IMR-90 (cell line): ENCODE data around the gene CYP51A1. TPM values are rescaled to one million over a fixed set of nuclear protein-coding genes. Genes with fewer than 3 reads are reported as not detected.
A peak's percentile ranks its signal among the peaks of the same experiment; 100 is the strongest.

Experiments used
- ATAC-seq: fragments of 200-7000 bp; cut with Tn5 transposase; 2 replicates; pipeline ENCODE4 v1.9.1; 2020; ENCODE audit warnings: low read depth, mild to moderate bottlenecking, moderate library complexity
- BruUV-seq: library from RNA; stranded (reverse); fragments of 400-500 nt; replicated peaks from 2 replicates; lab custom pipeline; 2021; lab: Mats Ljungman, UMichigan
- CTCF ChIA-PET: fragments of 300-600 bp; formaldehyde crosslinking; extraction: SDS; loops from one replicate; lab custom pipeline; 2021; ENCODE audit warnings: antibody characterized with exemption; lab: Yijun Ruan, JAX
- POLR2A ChIA-PET: fragments of 300-600 bp; sonication (Branson Sonifier 250); formaldehyde crosslinking; loops from one replicate; lab custom pipeline; 2022; ENCODE audit warnings: antibody characterized with exemption; ENCODE audit not compliant: unreplicated experiment; lab: Charles Lee
- DNase-seq: peaks from one replicate; pipeline ENCODE4 v3.0.0; 2013
- H2AFZ ChIP-seq: replicated peaks from 2 replicates; pipeline ENCODE3; 2013; ENCODE audit warnings: low read length, mild to moderate bottlenecking; ENCODE audit not compliant: poor library complexity
- H2AK5ac ChIP-seq: 2 replicates; pipeline ENCODE4 v1.6.1; 2013; ENCODE audit warnings: low read depth, low read length, inconsistent platforms
- H2AK9ac ChIP-seq: replicated peaks from 2 replicates; pipeline ENCODE3; 2013; ENCODE audit warnings: mild to moderate bottlenecking, low read depth, low read length, moderate library complexity; ENCODE audit not compliant: poor library complexity
- H2BK120ac ChIP-seq: 2 replicates; pipeline ENCODE4 v1.6.1; 2013; ENCODE audit warnings: low read depth, low read length, inconsistent platforms
- H2BK15ac ChIP-seq: 3 replicates; pipeline ENCODE4 v1.6.1; 2013; ENCODE audit warnings: low read depth, low read length, inconsistent platforms
- H2BK20ac ChIP-seq: 2 replicates; pipeline ENCODE4 v1.6.1; 2013; ENCODE audit warnings: low read depth, mild to moderate bottlenecking, inconsistent platforms, low read length, moderate library complexity
- H2BK5ac ChIP-seq: 2 replicates; pipeline ENCODE4 v1.6.1; 2013; ENCODE audit warnings: mild to moderate bottlenecking, low read depth, low read length, inconsistent platforms; ENCODE audit not compliant: poor library complexity, severe bottlenecking
- H3K14ac ChIP-seq: replicated peaks from 2 replicates; pipeline ENCODE4 v1.6.1; 2013; ENCODE audit warnings: low read depth, low read length, inconsistent platforms
- H3K18ac ChIP-seq: 2 replicates; pipeline ENCODE4 v1.6.1; 2013; ENCODE audit warnings: low read depth, low read length, control low read depth
- H3K23ac ChIP-seq: 2 replicates; pipeline ENCODE4 v1.6.1; 2013; ENCODE audit warnings: low read depth, low read length, inconsistent platforms
- H3K27ac ChIP-seq: 2 replicates; pipeline ENCODE4 v1.5.1; 2013; ENCODE audit warnings: mild to moderate bottlenecking, control low read depth, low read length; ENCODE audit not compliant: insufficient read depth
- H3K27me3 ChIP-seq: 2 replicates; pipeline ENCODE4 v1.6.1; 2013; ENCODE audit warnings: low read length; ENCODE audit not compliant: control insufficient read depth, insufficient read depth
- H3K36me3 ChIP-seq: 2 replicates; pipeline ENCODE4 v1.6.1; 2013; ENCODE audit warnings: low read length, mixed read lengths; ENCODE audit not compliant: control insufficient read depth, insufficient read depth
- H3K4ac ChIP-seq: 2 replicates; pipeline ENCODE4 v1.6.1; 2013; ENCODE audit warnings: low read depth, low read length, inconsistent platforms
- H3K4me1 ChIP-seq: 2 replicates; pipeline ENCODE4 v1.6.1; 2013; ENCODE audit warnings: low read length, mixed read lengths; ENCODE audit not compliant: control insufficient read depth, insufficient read depth
- H3K4me2 ChIP-seq: 2 replicates; pipeline ENCODE4 v1.6.1; 2013; ENCODE audit warnings: low read depth, mild to moderate bottlenecking, control low read depth, low read length, moderate library complexity
- H3K4me3 ChIP-seq: 2 replicates; pipeline ENCODE4 v1.5.1; 2013; ENCODE audit warnings: low read depth, mild to moderate bottlenecking, control low read depth, low read length, moderate library complexity; ENCODE audit not compliant: insufficient read depth
- H3K56ac ChIP-seq: 2 replicates; pipeline ENCODE4 v1.6.1; 2013; ENCODE audit warnings: low read length, inconsistent platforms; ENCODE audit not compliant: insufficient read depth; ENCODE audit errors: extremely low read depth
- H3K79me1 ChIP-seq, 2 experiments: 2 replicates each; pipeline ENCODE4 v1.6.1; 2013; ENCODE audit warnings: low read length in 2 of 2, inconsistent platforms in 1 of 2, low read depth in 1 of 2
- H3K9ac ChIP-seq: 2 replicates; pipeline ENCODE4 v1.6.1; 2013; ENCODE audit warnings: low read depth, low read length, control low read depth
- H3K9me1 ChIP-seq: 2 replicates; pipeline ENCODE4 v1.6.1; 2013; ENCODE audit warnings: low read length, inconsistent platforms; ENCODE audit not compliant: insufficient read depth
- H3K9me3 ChIP-seq: 2 replicates; pipeline ENCODE4 v1.6.1; 2013; ENCODE audit warnings: low read length; ENCODE audit not compliant: control insufficient read depth, insufficient read depth
- H4K20me1 ChIP-seq: 2 replicates; pipeline ENCODE4 v1.6.1; 2013; ENCODE audit warnings: low read length, inconsistent platforms; ENCODE audit not compliant: insufficient read depth
- H4K5ac ChIP-seq: 2 replicates; pipeline ENCODE4 v1.6.1; 2013; ENCODE audit warnings: mild to moderate bottlenecking, low read depth, low read length, control low read depth
- H4K8ac ChIP-seq, 2 experiments: 2 replicates each; pipeline ENCODE4 v1.6.1; 2013; ENCODE audit warnings: low read depth in 2 of 2, low read length in 2 of 2, control low read depth in 1 of 2, inconsistent platforms in 1 of 2
- H4K91ac ChIP-seq: 2 replicates; pipeline ENCODE4 v1.6.1; 2013; ENCODE audit warnings: low read depth, low read length, inconsistent platforms; ENCODE audit not compliant: insufficient read depth
- CEBPB ChIP-seq: IDR thresholded peaks from 2 replicates; pipeline ENCODE4 v1.6.1; 2012; ENCODE audit warnings: low read depth, low read length, improper control_type of control experiment
- MAZ ChIP-seq: IDR thresholded peaks from 2 replicates; pipeline ENCODE4 v1.6.1; 2012; ENCODE audit warnings: low read depth, mild to moderate bottlenecking, low read length, improper control_type of control experiment, moderate library complexity, borderline replicate concordance
- WGBS, 2 experiments: methylation state at CpG; one replicate each; pipeline versions ENCODE4 v1.1.5 to v1.1.7; 2013; ENCODE audit warnings: missing lambda C conversion rate in 2 of 2; ENCODE audit not compliant: insufficient read length in 1 of 2; ENCODE audit errors: extremely low coverage in 2 of 2; 5-methylcytosine and 5-hydroxymethylcytosine counted together
- dilution Hi-C: fragments of 300-500 bp; cut with HindIII; formaldehyde crosslinking; loops from one replicate; pipeline ENCODE4 v1.14.3; 2018; ENCODE audit warnings: low sequenced_read_pairs; ENCODE audit not compliant: unreplicated experiment
- in situ Hi-C: fragments of 300-500 bp; cut with MboI; formaldehyde crosslinking; loops from 3 replicates; pipeline ENCODE4 v1.14.3; 2019; ENCODE audit warnings: low sequenced_read_pairs, inconsistent platforms, mixed read lengths
- intact Hi-C: fragments of 100-400 bp; cut with micrococcal nuclease; formaldehyde crosslinking; loops from 2 replicates; pipeline ENCODE4 v1.10.0; 2022
- polyA plus RNA-seq, 3 experiments: library from polyadenylated mRNA; depleted of rRNA; stranded (reverse); fragments of >200 nt; gene quantifications; 2 replicates each; pipeline ENCODE4 v1.2.3, GENCODE V29; 2012; ENCODE audit warnings: low replicate concordance in 1 of 3
- total RNA-seq: library from RNA; depleted of rRNA; stranded (reverse); fragments of >200 nt; gene quantifications from 2 replicates; pipeline ENCODE4 v1.2.3, GENCODE V29; 2012

Gene CYP51A1
- total and polyA plus RNA-seq, 2 of the 4 experiments (the other 2 are of a cell fraction): 12.1 to 76.4 TPM

DNA sequence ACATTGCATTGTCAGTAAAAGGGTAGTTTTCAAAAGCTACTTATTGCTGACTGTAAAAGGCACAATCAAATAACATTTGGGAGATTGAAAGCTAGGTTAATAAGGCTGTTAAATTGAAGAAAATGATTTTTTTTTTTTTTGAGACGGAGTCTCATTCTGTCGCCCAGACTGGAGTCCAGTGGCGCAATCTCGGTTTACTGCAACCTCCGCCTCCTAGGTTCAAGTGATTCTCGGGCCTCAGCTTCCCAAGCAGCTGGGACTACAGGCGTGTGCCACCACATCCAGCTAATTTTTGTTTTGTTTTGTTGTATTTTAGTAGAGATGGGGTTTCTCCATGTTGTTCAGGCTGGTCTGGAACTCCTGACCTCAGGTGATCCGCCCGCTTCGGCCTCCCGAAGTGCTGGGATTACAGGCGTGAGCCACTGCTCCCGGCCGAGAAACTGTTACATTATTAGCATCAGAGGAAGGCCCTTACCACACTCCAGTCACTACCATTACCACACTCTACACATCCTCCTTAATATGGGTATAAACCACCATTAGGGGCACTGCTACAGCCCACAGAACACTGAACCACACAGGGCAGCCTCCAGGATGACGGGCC is 1.0 kb downstream of the CYP51A1 start:
- H3K27ac ChIP-seq: peak overlapping the region; percentile 73
- in situ Hi-C loops: no loop called here
- CTCF ChIA-PET: interaction anchor here (0.7 to 1.3 kb wide), 5 partner anchors 12 to 324 kb away, joined by 3 to 7 read pairs (median 3); partner anchors contain the start of gene LRRD1

More for the DNA sequence above, 1.0 kb downstream of the CYP51A1 start:
- dilution Hi-C loops (no loop called here), intact Hi-C loops (loop anchor here (2.0 to 10.0 kb wide), 3 partner anchors 79 to 314 kb away; partner anchors contain the start of genes GATAD1 and MTERF1)
- H3K56ac ChIP-seq: peak overlapping the region; percentile 32; the same call in 1 of the 2 replicates
- peak overlapping the region; percentile 87 for H4K5ac ChIP-seq
- TF ChIP-seq CEBPB (peak; percentile 21; the same call in 1 of the 2 replicates), MAZ (no peak)
- 0 out of 2 replicates have a peak, but pooled peaks cover 2% of the 10 kb centered on the region for H3K36me3 ChIP-seq
- peak overlapping the region; percentile 98 for H3K4me2 ChIP-seq
- peak overlapping the region; percentile 58 for H3K4ac ChIP-seq
- H3K9me3 ChIP-seq: no peaks in the 10 kb centered on the region
- H2BK20ac ChIP-seq: no peak overlapping the region
- peak overlapping the region; percentile 42 for H2BK5ac ChIP-seq
- H2AK9ac ChIP-seq: peak overlapping the region; percentile 73
- peaks cover 6 to 35% of the 10 kb centered on the region in 2 experiments for H3K79me1 ChIP-seq
- DNase-seq (no peak), ATAC-seq (peak; percentile 7)
- no peaks in the 10 kb centered on the region for H3K4me1 ChIP-seq
- peak overlapping the region; percentile 54 for H3K9ac ChIP-seq
- H3K4me3 ChIP-seq: peak overlapping the region; percentile 80
- H3K23ac ChIP-seq: no peak overlapping the region
- no TSS peak for BruUV-seq
- H4K20me1 ChIP-seq: peaks cover 5% of the 10 kb centered on the region; the same call in 1 of the 2 replicates
- H4K8ac ChIP-seq: peak overlapping the region in 1 of 2 experiments; percentile 82; a peak in 1 of 4 replicates
- H3K9me1 ChIP-seq: no peaks in the 10 kb centered on the region
- H2AFZ ChIP-seq: peak overlapping the region; percentile 92
- H2BK120ac ChIP-seq: no peak overlapping the region
- H2AK5ac ChIP-seq: peak overlapping the region; percentile 72; the same call in 1 of the 2 replicates
- H3K27me3 ChIP-seq: no peaks in the 10 kb centered on the region
- no peak overlapping the region for H4K91ac ChIP-seq
- POLR2A ChIA-PET: interaction anchor here (0.6 kb wide), 1 partner anchor 516 kb away, joined by 6 read pairs; no protein-coding TSS in a partner anchor
- 0% methylated on average over 1 of the region's 15 CpGs; no CpG with 5 or more reads in 1 of the 2 experiments for WGBS, 2 experiments
- no peak overlapping the region for H2BK15ac ChIP-seq
- no peak overlapping the region for H3K18ac ChIP-seq
- no peak overlapping the region for H3K14ac ChIP-seq
